ENCODE results near the gene GALNT2.

GALNT2 gene

DNA sequence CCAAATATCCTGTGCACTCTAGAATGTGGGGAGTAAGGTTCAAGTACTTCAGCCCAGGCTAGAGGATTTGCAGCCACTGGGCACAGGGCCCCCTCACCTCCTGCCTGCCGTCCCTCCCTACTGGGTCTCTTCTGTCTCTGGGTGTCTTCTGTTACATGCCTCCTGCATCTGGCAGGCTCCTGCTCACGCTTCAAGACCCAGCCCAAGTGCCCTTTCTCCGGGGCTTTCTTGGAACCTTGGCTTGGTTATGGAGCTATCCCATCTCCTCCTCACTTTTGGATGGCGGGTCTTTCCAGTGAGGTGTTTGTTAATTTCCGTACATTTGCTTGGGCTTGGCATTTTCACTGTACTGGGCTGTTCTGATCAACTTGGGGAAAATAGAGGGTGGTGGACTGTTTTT lies 129.0 kb downstream of the GALNT2 start:
- Histone ChIP-seq H3K4me1 (ENCODE audit: control insufficient read depth, insufficient read depth, low read length) (no peaks in the 10 kb centered on the region), H3K4me3 (ENCODE audit: low read depth, low read length) (no peak overlapping the region), H3K36me3 (ENCODE audit: control insufficient read depth, insufficient read depth, low read length) (no peaks in the 10 kb centered on the region), H3K9me3 (ENCODE audit: control insufficient read depth, insufficient read depth, low read length) (no peaks in the 10 kb centered on the region), H3K9ac (ENCODE audit: low read depth, low read length) (no peak overlapping the region), H3K27me3 (ENCODE audit: control insufficient read depth, insufficient read depth, low read length) (no peaks in the 10 kb centered on the region)

DNA sequence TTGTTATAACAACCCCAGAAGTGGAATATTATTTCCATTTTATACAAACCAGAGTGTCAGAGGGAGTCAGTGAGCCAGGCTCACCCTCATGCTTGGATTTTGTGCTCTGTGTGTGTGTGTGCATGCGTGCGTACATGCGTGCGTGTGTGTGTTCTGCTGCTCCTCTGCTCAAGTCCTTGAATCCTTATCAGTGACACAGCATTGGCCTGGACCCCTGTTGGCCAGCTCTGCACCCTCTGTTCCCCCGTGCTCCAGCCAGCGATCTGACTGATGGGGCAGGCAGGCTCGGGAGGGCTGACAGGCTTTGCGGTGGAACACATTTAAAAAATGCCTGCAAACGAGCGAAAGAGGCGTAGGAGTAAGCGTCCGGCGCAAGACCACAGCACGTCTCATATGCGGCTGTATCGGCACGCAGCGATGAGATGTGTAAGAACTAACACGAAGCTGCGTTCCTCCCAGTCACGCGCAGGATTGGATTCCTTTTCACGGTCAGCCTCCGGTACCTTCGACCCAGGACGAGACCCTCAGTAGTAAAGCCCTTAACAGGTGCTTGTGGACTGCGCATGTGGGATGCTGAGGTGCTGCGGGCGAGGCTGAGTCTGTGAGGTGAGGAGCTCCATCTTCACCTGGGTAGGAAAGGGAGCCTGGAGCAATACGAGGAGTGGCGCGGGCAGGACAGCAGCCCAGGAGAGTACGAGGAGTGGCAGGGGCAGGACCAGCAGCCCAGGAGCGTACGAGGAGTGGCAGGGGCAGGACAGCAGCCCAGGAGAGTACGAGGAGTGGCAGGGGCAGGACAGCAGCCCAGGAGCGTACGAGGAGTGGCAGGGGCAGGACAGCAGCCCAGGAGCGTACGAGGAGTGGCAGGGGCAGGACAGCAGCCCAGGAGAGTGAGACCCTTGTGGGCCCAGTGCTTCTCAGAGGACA lies 130.9 kb downstream of the GALNT2 start:
- peaks cover 2% of the 10 kb centered on the region for H3K36me3 ChIP-seq (ENCODE audit: control insufficient read depth, insufficient read depth, low read length)
- H3K4me1 ChIP-seq (ENCODE audit: control insufficient read depth, insufficient read depth, low read length) = no peaks in the 10 kb centered on the region
- H3K27me3 ChIP-seq (ENCODE audit: control insufficient read depth, insufficient read depth, low read length) = no peaks in the 10 kb centered on the region
- H3K4me3 ChIP-seq (ENCODE audit: low read depth, low read length) = no peak overlapping the region
- no peaks in the 10 kb centered on the region for H3K9me3 ChIP-seq (ENCODE audit: control insufficient read depth, insufficient read depth, low read length)
- no peak overlapping the region for H3K9ac ChIP-seq (ENCODE audit: low read depth, low read length)

DNA sequence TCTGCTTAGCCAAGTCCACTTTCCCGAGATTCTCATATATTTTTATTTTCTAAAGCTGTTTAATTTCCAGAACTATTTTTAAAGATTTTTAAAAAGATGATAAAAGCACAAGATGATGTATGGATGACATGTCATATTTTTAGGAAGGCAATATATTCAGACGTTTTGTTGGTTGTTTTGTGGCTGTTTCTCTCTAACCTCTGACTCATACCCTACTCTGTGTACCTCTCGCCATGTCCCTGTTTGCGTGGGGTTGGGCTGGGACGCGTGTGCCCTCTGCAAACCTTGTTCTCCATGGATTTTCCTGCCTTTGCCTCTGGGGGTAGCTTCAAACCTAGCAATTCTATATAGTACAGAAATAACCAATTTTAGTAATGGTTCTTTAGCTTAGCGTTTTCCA lies 132.0 kb downstream of the GALNT2 start:
- no peak overlapping the region for H3K9ac ChIP-seq (ENCODE audit: low read depth, low read length)
- H3K4me3 ChIP-seq (ENCODE audit: low read depth, low read length) = no peak overlapping the region
- no peaks in the 10 kb centered on the region for H3K4me1 ChIP-seq (ENCODE audit: control insufficient read depth, insufficient read depth, low read length)
- peaks cover 2% of the 10 kb centered on the region for H3K36me3 ChIP-seq (ENCODE audit: control insufficient read depth, insufficient read depth, low read length)
- no peaks in the 10 kb centered on the region for H3K9me3 ChIP-seq (ENCODE audit: control insufficient read depth, insufficient read depth, low read length)
- H3K27me3 ChIP-seq (ENCODE audit: control insufficient read depth, insufficient read depth, low read length) = no peaks in the 10 kb centered on the region

GRCh38 chr1:230199554-230199953 lies 132.5 kb downstream of the GALNT2 start:
- no peak overlapping the region for H3K4me3 ChIP-seq (ENCODE audit: low read depth, low read length)
- H3K36me3 ChIP-seq (ENCODE audit: control insufficient read depth, insufficient read depth, low read length) = peaks cover 2% of the 10 kb centered on the region
- H3K27me3 ChIP-seq (ENCODE audit: control insufficient read depth, insufficient read depth, low read length) = no peaks in the 10 kb centered on the region
- H3K9me3 ChIP-seq (ENCODE audit: control insufficient read depth, insufficient read depth, low read length) = no peaks in the 10 kb centered on the region
- no peak overlapping the region for H3K9ac ChIP-seq (ENCODE audit: low read depth, low read length)
- H3K4me1 ChIP-seq (ENCODE audit: control insufficient read depth, insufficient read depth, low read length) = no peaks in the 10 kb centered on the region

DNA sequence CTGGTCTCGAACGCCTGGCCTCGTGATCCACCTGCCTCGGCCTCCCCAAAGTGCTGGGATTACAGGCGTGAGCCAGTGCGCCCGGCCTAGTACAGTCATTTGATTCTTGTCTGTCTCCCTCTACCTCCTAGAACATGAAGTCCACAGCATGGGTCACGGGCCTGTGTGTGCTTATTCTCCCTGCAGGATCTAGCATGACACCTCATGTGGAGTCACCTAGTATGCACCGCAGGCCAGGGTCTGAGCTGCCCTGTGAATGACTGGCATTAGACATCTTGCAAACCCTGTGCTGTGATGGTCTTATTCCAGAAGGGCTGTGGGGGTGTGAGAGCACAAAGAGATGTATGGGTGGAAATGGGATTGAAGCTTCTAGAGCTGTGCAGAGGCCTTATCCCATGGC lies 133.2 kb downstream of the GALNT2 start:
- Histone ChIP-seq H3K9me3 (ENCODE audit: control insufficient read depth, insufficient read depth, low read length) (no peaks in the 10 kb centered on the region), H3K9ac (ENCODE audit: low read depth, low read length) (no peak overlapping the region), H3K4me3 (ENCODE audit: low read depth, low read length) (no peak overlapping the region), H3K4me1 (ENCODE audit: control insufficient read depth, insufficient read depth, low read length) (no peaks in the 10 kb centered on the region), H3K27me3 (ENCODE audit: control insufficient read depth, insufficient read depth, low read length) (no peaks in the 10 kb centered on the region), H3K36me3 (ENCODE audit: control insufficient read depth, insufficient read depth, low read length) (peaks cover 2% of the 10 kb centered on the region)

GRCh38 chr1:230201445-230201844 lies 134.4 kb downstream of the GALNT2 start:
- peaks cover 2% of the 10 kb centered on the region for H3K36me3 ChIP-seq (ENCODE audit: control insufficient read depth, insufficient read depth, low read length)
- H3K4me1 ChIP-seq (ENCODE audit: control insufficient read depth, insufficient read depth, low read length) = no peaks in the 10 kb centered on the region
- no peaks in the 10 kb centered on the region for H3K9me3 ChIP-seq (ENCODE audit: control insufficient read depth, insufficient read depth, low read length)
- no peaks in the 10 kb centered on the region for H3K27me3 ChIP-seq (ENCODE audit: control insufficient read depth, insufficient read depth, low read length)
- no peak overlapping the region for H3K4me3 ChIP-seq (ENCODE audit: low read depth, low read length)
- no peak overlapping the region for H3K9ac ChIP-seq (ENCODE audit: low read depth, low read length)

- Histone ChIP-seq H3K36me3 (ENCODE audit: control insufficient read depth, insufficient read depth, low read length) (peaks cover 2% of the 10 kb centered on the region), H3K9ac (ENCODE audit: low read depth, low read length) (no peak overlapping the region), H3K27me3 (ENCODE audit: control insufficient read depth, insufficient read depth, low read length) (no peaks in the 10 kb centered on the region), H3K4me3 (ENCODE audit: low read depth, low read length) (no peak overlapping the region), H3K9me3 (ENCODE audit: control insufficient read depth, insufficient read depth, low read length) (no peaks in the 10 kb centered on the region), H3K4me1 (ENCODE audit: control insufficient read depth, insufficient read depth, low read length) (no peaks in the 10 kb centered on the region)
These were observed 137.8 kb downstream of the GALNT2 start for GRCh38 chr1:230204842-230205241.

- Histone ChIP-seq H3K9ac (ENCODE audit: low read depth, low read length) (no peak overlapping the region), H3K4me1 (ENCODE audit: control insufficient read depth, insufficient read depth, low read length) (no peaks in the 10 kb centered on the region)
These were observed 138.7 kb downstream of the GALNT2 start for GRCh38 chr1:230205719-230206198.

GRCh38 chr1:230206207-230206606 lies 139.2 kb downstream of the GALNT2 start:
- Histone ChIP-seq H3K27me3 (ENCODE audit: control insufficient read depth, insufficient read depth, low read length) (no peaks in the 10 kb centered on the region), H3K4me1 (ENCODE audit: control insufficient read depth, insufficient read depth, low read length) (no peaks in the 10 kb centered on the region), H3K4me3 (ENCODE audit: low read depth, low read length) (no peak overlapping the region), H3K9me3 (ENCODE audit: control insufficient read depth, insufficient read depth, low read length) (no peaks in the 10 kb centered on the region), H3K9ac (ENCODE audit: low read depth, low read length) (no peak overlapping the region), H3K36me3 (ENCODE audit: control insufficient read depth, insufficient read depth, low read length) (peaks cover 2% of the 10 kb centered on the region)

More at GRCh38 chr1:230205719-230206198, 138.7 kb downstream of the GALNT2 start:
- Histone ChIP-seq H3K27me3 (ENCODE audit: control insufficient read depth, insufficient read depth, low read length) (no peaks in the 10 kb centered on the region), H3K36me3 (ENCODE audit: control insufficient read depth, insufficient read depth, low read length) (peaks cover 2% of the 10 kb centered on the region), H3K9me3 (ENCODE audit: control insufficient read depth, insufficient read depth, low read length) (no peaks in the 10 kb centered on the region), H3K4me3 (ENCODE audit: low read depth, low read length) (no peak overlapping the region)

- Histone ChIP-seq H3K4me3 (ENCODE audit: low read depth, low read length) (no peak overlapping the region), H3K9me3 (ENCODE audit: control insufficient read depth, insufficient read depth, low read length) (no peaks in the 10 kb centered on the region), H3K9ac (ENCODE audit: low read depth, low read length) (no peak overlapping the region), H3K4me1 (ENCODE audit: control insufficient read depth, insufficient read depth, low read length) (no peaks in the 10 kb centered on the region), H3K27me3 (ENCODE audit: control insufficient read depth, insufficient read depth, low read length) (no peaks in the 10 kb centered on the region), H3K36me3 (ENCODE audit: control insufficient read depth, insufficient read depth, low read length) (no peaks in the 10 kb centered on the region)
These were observed 139.9 kb downstream of the GALNT2 start for GRCh38 chr1:230206976-230207375.

GRCh38 chr1:230207598-230207997 lies 140.6 kb downstream of the GALNT2 start:
- Histone ChIP-seq H3K36me3 (ENCODE audit: control insufficient read depth, insufficient read depth, low read length) (no peaks in the 10 kb centered on the region), H3K4me3 (ENCODE audit: low read depth, low read length) (no peak overlapping the region), H3K9me3 (ENCODE audit: control insufficient read depth, insufficient read depth, low read length) (no peaks in the 10 kb centered on the region), H3K9ac (ENCODE audit: low read depth, low read length) (no peak overlapping the region), H3K27me3 (ENCODE audit: control insufficient read depth, insufficient read depth, low read length) (no peaks in the 10 kb centered on the region), H3K4me1 (ENCODE audit: control insufficient read depth, insufficient read depth, low read length) (no peaks in the 10 kb centered on the region)

DNA sequence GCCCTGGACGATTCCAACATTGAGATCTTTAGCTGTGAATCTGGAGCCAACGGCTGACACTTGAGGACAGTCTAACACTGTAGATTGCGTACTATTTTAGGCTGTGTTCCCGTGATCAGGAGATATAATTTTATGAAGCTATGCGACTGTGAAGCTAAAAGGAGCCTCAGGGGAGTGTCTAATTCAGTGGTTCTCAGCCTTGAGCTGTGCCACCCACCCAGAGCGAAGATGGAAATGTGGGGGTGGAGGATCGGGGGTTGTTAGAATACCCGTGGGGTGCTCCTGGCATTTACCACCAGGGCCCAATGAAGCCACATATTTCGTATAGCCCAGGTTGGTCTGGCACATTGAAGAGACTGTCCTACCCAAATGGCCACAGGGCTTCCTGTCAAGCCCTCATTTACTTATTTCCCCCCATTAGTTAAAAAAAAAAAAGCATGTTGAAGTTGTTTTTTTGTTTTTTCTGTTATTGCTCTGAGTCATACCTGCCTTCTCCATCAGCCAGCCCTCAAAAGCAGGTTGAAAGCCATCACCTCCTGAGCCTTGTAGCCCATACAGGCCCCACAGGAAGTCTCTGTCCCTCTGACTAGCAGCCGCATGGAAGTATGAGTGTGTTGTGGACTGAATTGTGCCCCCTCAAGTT lies 141.7 kb downstream of the GALNT2 start:
- Histone ChIP-seq H3K36me3 (ENCODE audit: control insufficient read depth, insufficient read depth, low read length) (no peaks in the 10 kb centered on the region), H3K9me3 (ENCODE audit: control insufficient read depth, insufficient read depth, low read length) (no peaks in the 10 kb centered on the region), H3K4me3 (ENCODE audit: low read depth, low read length) (no peak overlapping the region), H3K4me1 (ENCODE audit: control insufficient read depth, insufficient read depth, low read length) (no peaks in the 10 kb centered on the region), H3K9ac (ENCODE audit: low read depth, low read length) (no peak overlapping the region), H3K27me3 (ENCODE audit: control insufficient read depth, insufficient read depth, low read length) (no peaks in the 10 kb centered on the region)

All from iPS-15b (cell line).